Transverse colon (tissue), 4 donors: Measurements from ENCODE around the gene HNRNPUL1. TPM values are rescaled to one million over a fixed set of nuclear protein-coding genes. Genes with fewer than 3 reads are reported as not detected.

ENCODE experiments used
- DNase-seq: peaks from one replicate; pipeline ENCODE4 v3.0.0-alpha.2; 2019
- H3K27ac ChIP-seq, 4 donors: fragments of 200-600 bp; sonication (generic); 2 replicates each; pipeline ENCODE4 v1.5.1; 2016 to 2018; ENCODE audit warnings: inconsistent platforms in 4 of 4
- H3K27me3 ChIP-seq: fragments of 200-600 bp; sonication (generic); 2 replicates; pipeline ENCODE4 v1.5.1; 2017; ENCODE audit warnings: inconsistent platforms
- H3K36me3 ChIP-seq, 4 donors: fragments of 200-600 bp; sonication (generic); 2 replicates each; pipeline ENCODE4 v1.5.1; 2017 to 2019; ENCODE audit warnings: inconsistent platforms in 4 of 4
- H3K4me1 ChIP-seq, 4 donors: fragments of 200-600 bp; sonication (generic); 2 replicates each; pipeline ENCODE4 v1.5.1; 2017 to 2020; ENCODE audit warnings: inconsistent platforms in 4 of 4
- H3K4me3 ChIP-seq, 4 donors: fragments of 200-600 bp; sonication (generic); 1 replicate in 1 of 4; 2 replicates in 3 of 4; pipeline versions ENCODE4 v1.5.1 to v1.6.1; 2017 to 2019; ENCODE audit warnings: inconsistent platforms in 4 of 4
- H3K9me3 ChIP-seq, 2 donors: fragments of 200-600 bp; sonication (generic); 2 replicates each; pipeline ENCODE4 v1.5.1; 2017 to 2019; ENCODE audit warnings: inconsistent platforms in 2 of 2
- EP300 ChIP-seq: sonication (generic); formaldehyde crosslinking; IDR thresholded peaks from one replicate; pipeline ENCODE4 v1.6.1; 2017; ENCODE audit warnings: antibody characterized with exemption, low read depth
- POLR2A ChIP-seq: fragments of 450-650 bp; IDR thresholded peaks from one replicate; pipeline ENCODE4 v1.6.1; 2016; ENCODE audit warnings: antibody characterized with exemption, mild to moderate bottlenecking, moderate library complexity
- POLR2AphosphoS5 ChIP-seq, 3 donors: sonication (generic); formaldehyde crosslinking; IDR thresholded peaks; one replicate each; pipeline ENCODE4 v1.6.1; 2016; ENCODE audit warnings: antibody characterized with exemption in 3 of 3
- WGBS, 2 donors: methylation state at CpG; one replicate each; pipeline ENCODE4 v1.1.5; 2018; ENCODE audit warnings: low coverage in 1 of 2; 5-methylcytosine and 5-hydroxymethylcytosine counted together
- in situ Hi-C, 4 donors: fragments of 200-750 bp; cut with MboI; loops; one replicate each; pipeline versions ENCODE4 v1.15.0 to v1.15.1; 2017; ENCODE audit warnings: low sequenced_read_pairs in 3 of 4, low pct_ligation_motif_present in 1 of 4, low pct_unique_long_range_greater_than_20kb in 1 of 4
- intact Hi-C: fragments of 100-400 bp; cut with DNase I; formaldehyde crosslinking; loops from one replicate; pipeline ENCODE4 v1.15.1; 2023; ENCODE audit warnings: low total_unique reads
- total RNA-seq, 4 donors: library from RNA; depleted of rRNA; stranded (reverse); fragments of >200 nt; gene quantifications; one replicate each; pipeline ENCODE4 v1.1.0, GENCODE V29; 2016
- TF ChIP-seq, protein P1 (sequence below), 5 experiments: fragments of 200-600 bp in 3 of 5; fragments of 450-650 bp in 2 of 5; sonication (generic) in 3 of 5; IDR thresholded peaks; 1 replicate in 2 of 5; 2 replicates in 3 of 5; pipeline ENCODE4 v1.5.1; 2016 to 2017; ENCODE audit warnings: antibody characterized with exemption in 5 of 5, inconsistent platforms in 3 of 5, mild to moderate bottlenecking in 2 of 5, moderate library complexity in 1 of 5

HNRNPUL1 gene
- total RNA-seq, 4 donors from 2014 or later, result 115 to 296 (median 145) TPM

DNA sequence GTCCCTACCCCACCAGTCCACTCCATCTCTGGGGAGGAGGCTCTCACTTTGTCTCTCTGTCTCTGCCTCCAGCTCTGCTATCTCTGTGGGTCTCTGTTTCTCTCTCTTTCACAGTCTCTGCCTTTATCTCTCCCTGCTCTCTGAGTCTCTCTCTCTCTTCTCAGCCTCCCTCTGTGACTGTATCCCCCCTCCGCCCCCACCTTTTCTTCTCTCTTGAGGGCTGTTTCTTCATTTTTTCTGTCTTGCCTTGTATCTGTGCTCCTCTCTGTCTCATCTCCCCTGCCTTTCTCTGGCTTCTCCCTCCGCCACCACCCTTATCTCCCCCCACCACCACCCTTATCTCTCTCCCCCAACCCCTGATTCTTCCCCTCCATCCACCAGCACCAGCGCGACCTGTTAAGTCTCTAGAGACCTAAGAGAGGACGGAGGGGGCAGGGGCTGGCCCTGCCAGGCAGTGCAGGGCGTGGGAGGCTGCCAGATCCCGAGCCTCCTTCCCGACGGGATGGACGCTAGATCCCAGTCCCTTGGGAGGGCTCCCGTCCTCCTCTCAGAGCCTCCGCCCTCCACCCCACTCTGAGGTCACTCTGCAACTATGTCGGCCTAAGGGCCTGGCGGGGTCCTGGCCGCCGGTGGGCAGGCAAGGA is 44.1 kb upstream of the HNRNPUL1 start:
- peak; percentile 25 for DNase-seq
- Histone ChIP-seq H3K4me1 (peaks cover 0 to 28% (median 11%) of the 10 kb centered on the region in 4 donors), H3K27ac (peak overlapping the region; percentile 89 to 96 (median 90)), H3K36me3 (no peaks in the 10 kb centered on the region), H3K4me3 (peak overlapping the region; percentile 35 to 55 (median 50)), H3K9me3 (no peaks in the 10 kb centered on the region), H3K27me3 (peaks cover 29% of the 10 kb centered on the region)
- 20 to 28% methylated on average over 1 to 16 of the region's 16 CpGs for WGBS, 2 donors
- in situ Hi-C loops, result no loop called here
- TF ChIP-seq POLR2AphosphoS5 (IDR thresholded peaks at IDR 0.05), result peak; percentile 23 to 36 (median 31)
- TF ChIP-seq EP300, result no peak
- peak; percentile 38 for TF ChIP-seq POLR2A
- TF ChIP-seq, protein P1, sequence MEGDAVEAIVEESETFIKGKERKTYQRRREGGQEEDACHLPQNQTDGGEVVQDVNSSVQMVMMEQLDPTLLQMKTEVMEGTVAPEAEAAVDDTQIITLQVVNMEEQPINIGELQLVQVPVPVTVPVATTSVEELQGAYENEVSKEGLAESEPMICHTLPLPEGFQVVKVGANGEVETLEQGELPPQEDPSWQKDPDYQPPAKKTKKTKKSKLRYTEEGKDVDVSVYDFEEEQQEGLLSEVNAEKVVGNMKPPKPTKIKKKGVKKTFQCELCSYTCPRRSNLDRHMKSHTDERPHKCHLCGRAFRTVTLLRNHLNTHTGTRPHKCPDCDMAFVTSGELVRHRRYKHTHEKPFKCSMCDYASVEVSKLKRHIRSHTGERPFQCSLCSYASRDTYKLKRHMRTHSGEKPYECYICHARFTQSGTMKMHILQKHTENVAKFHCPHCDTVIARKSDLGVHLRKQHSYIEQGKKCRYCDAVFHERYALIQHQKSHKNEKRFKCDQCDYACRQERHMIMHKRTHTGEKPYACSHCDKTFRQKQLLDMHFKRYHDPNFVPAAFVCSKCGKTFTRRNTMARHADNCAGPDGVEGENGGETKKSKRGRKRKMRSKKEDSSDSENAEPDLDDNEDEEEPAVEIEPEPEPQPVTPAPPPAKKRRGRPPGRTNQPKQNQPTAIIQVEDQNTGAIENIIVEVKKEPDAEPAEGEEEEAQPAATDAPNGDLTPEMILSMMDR (IDR thresholded peaks at IDR 0.05), result no peak
- intact Hi-C loops, result no loop called here

DNA sequence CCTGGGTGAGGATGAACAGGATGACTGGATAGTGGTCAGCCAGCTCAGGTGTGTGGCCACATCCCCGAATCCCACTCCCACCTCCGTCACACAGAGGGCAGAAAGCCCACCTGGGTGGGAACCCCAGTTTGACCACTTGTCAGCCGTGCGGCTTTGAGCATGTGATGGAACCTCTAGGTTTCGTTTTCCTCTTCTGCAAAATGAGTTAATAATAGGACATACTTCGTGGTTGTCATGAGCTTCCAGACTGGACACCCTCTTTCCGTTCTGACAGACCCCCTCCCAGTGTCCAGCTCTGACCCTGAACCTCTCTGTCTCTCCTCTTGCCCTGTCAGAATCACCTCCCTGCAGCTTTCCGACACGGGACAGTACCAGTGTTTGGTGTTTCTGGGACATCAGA is 43.4 kb upstream of the HNRNPUL1 start:
- H3K4me3 ChIP-seq, result peak overlapping the region in 3 of 4 donors; percentile 46 to 55 (median 55)
- 47 to 51% methylated on average over 3 to 9 of the region's 9 CpGs for WGBS, 2 donors
- in situ Hi-C loops (no loop called here), intact Hi-C loops (no loop called here)
- H3K4me1 ChIP-seq, result peaks cover under 1 to 30% (median 15%) of the 10 kb centered on the region in 4 donors
- no peaks in the 10 kb centered on the region for H3K36me3 ChIP-seq
- TF ChIP-seq POLR2A (no peak), EP300 (no peak), POLR2AphosphoS5 (IDR thresholded peaks at IDR 0.05) (no peak)
- TF ChIP-seq, protein P1 (IDR thresholded peaks at IDR 0.05), result no peak
- peaks cover 29% of the 10 kb centered on the region for H3K27me3 ChIP-seq
- no peak for DNase-seq
- H3K27ac ChIP-seq, result peak overlapping the region; percentile 89 to 96 (median 90)
- H3K9me3 ChIP-seq, result no peaks in the 10 kb centered on the region

DNA sequence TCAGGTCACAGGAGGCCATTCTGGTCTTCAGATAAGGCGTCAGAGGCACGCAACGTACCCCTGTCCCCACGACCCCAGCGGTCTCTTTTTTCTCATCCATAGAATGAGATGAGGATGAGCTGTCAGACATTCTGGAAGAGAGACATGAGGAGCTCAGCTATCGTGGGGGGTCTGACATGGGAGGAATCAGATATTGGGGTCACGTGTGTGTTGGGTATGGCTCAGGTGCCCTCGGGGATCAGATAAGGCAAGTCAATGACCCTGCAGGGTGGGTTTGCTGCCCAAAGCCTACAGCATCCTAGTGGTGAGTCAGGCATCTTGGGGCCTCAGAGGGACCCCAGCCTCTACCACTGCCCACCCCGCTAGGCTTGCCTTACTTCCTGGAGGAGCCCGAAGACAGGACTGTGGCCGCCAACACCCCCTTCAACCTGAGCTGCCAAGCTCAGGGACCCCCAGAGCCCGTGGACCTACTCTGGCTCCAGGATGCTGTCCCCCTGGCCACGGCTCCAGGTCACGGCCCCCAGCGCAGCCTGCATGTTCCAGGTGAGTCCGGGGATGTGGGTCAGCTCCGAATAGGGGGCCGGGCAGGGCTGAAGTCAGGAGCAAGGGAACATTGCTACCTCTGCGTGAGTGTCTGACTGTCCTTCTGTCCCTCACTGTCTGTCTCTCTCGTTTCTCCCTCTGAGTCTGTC is 42.5 kb upstream of the HNRNPUL1 start:
- H3K9me3 ChIP-seq, result no peaks in the 10 kb centered on the region
- WGBS, 2 donors, result 60 to 87% methylated on average over 1 to 13 of the region's 20 CpGs
- TF ChIP-seq POLR2A (no peak), EP300 (no peak), POLR2AphosphoS5 (IDR thresholded peaks at IDR 0.05) (no peak)
- TF ChIP-seq, protein P1 (IDR thresholded peaks at IDR 0.05), result no peak
- in situ Hi-C loops, result no loop called here
- no peaks in the 10 kb centered on the region for H3K36me3 ChIP-seq
- intact Hi-C loops, result no loop called here
- DNase-seq, result no peak
- H3K27me3 ChIP-seq, result peaks cover 29% of the 10 kb centered on the region
- H3K4me1 ChIP-seq, result peaks cover 3 to 38% (median 21%) of the 10 kb centered on the region in 4 donors
- H3K4me3 ChIP-seq, result peak overlapping the region in 1 of 4 donors; percentile 55
- H3K27ac ChIP-seq, result peak overlapping the region; percentile 89 to 96 (median 90)

- intact Hi-C loops (no loop called here), in situ Hi-C loops (no loop called here)
- 87% methylated on average over 10 of the region's 10 CpGs; no CpG with 5 or more reads in 1 of the 2 donors for WGBS, 2 donors
- Histone ChIP-seq H3K9me3 (no peaks in the 10 kb centered on the region), H3K36me3 (no peaks in the 10 kb centered on the region), H3K27me3 (peaks cover 29% of the 10 kb centered on the region), H3K4me3 (no peak overlapping the region), H3K27ac (peak overlapping the region in 3 of 4 donors; percentile 89 to 96 (median 92)), H3K4me1 (peaks cover 3 to 43% (median 25%) of the 10 kb centered on the region in 4 donors)
- DNase-seq, result no peak
- TF ChIP-seq EP300 (no peak), POLR2A (no peak), POLR2AphosphoS5 (IDR thresholded peaks at IDR 0.05) (no peak)
- TF ChIP-seq, protein P1 (IDR thresholded peaks at IDR 0.05), result no peak
These were observed 41.9 kb upstream of the HNRNPUL1 start for GRCh38 chr19:41222240-41222639.
